Calu3 (cell line): ENCODE results near the gene COL4A5. TPM values are rescaled to one million over a fixed set of nuclear protein-coding genes. Genes with fewer than 3 reads are reported as not detected.

ENCODE experiments used
- BruUV-seq: library from RNA; stranded (reverse); fragments of 400-500 nt; replicated peaks from 2 replicates; lab custom pipeline; 2021; lab: Mats Ljungman, UMichigan
- CTCF ChIA-PET: fragments of 300-600 bp; sonication (Branson Sonifier 250); formaldehyde crosslinking; loops from one replicate; lab custom pipeline; 2022; ENCODE audit warnings: antibody characterized with exemption; lab: Charles Lee
- DNase-seq: peaks from one replicate; pipeline ENCODE4 v3.0.0; 2022
- H3K27ac Mint-ChIP-seq: one replicate; pipeline ENCODE4 v1.8.0; 2022; ENCODE audit warnings: mixed read lengths; ENCODE audit not compliant: unreplicated experiment
- H3K27me3 Mint-ChIP-seq: one replicate; pipeline ENCODE4 v1.8.0; 2022; ENCODE audit warnings: mixed read lengths; ENCODE audit not compliant: unreplicated experiment
- H3K36me3 Mint-ChIP-seq: one replicate; pipeline ENCODE4 v1.8.0; 2022; ENCODE audit warnings: mild to moderate bottlenecking, moderate library complexity, mixed read lengths; ENCODE audit not compliant: insufficient read depth, unreplicated experiment
- H3K4me1 Mint-ChIP-seq: one replicate; pipeline ENCODE4 v1.8.0; 2022; ENCODE audit warnings: mild to moderate bottlenecking, low read depth, mixed read lengths; ENCODE audit not compliant: unreplicated experiment
- H3K4me3 Mint-ChIP-seq: one replicate; pipeline ENCODE4 v1.8.0; 2022; ENCODE audit warnings: mild to moderate bottlenecking, low read depth, moderate library complexity, mixed read lengths; ENCODE audit not compliant: unreplicated experiment
- H3K9me3 Mint-ChIP-seq: one replicate; pipeline ENCODE4 v1.8.0; 2022; ENCODE audit warnings: low read depth, mixed read lengths; ENCODE audit not compliant: unreplicated experiment
- CTCF ChIP-seq: fragments of 200-600 bp; IDR thresholded peaks from one replicate; pipeline ENCODE4 v1.8.0; 2022; ENCODE audit warnings: antibody characterized with exemption; ENCODE audit not compliant: unreplicated experiment
- intact Hi-C: fragments of 100-400 bp; cut with micrococcal nuclease; formaldehyde crosslinking; loops from one replicate; pipeline ENCODE4 v1.10.0; 2022; ENCODE audit not compliant: unreplicated experiment
- total RNA-seq: library from RNA; stranded (reverse); gene quantifications from 2 replicates; pipeline ENCODE4 v1.2.3, GENCODE V29; 2022

COL4A5 gene
- total RNA-seq, 1 experiment from 2014 or later = 19.8 TPM

DNA sequence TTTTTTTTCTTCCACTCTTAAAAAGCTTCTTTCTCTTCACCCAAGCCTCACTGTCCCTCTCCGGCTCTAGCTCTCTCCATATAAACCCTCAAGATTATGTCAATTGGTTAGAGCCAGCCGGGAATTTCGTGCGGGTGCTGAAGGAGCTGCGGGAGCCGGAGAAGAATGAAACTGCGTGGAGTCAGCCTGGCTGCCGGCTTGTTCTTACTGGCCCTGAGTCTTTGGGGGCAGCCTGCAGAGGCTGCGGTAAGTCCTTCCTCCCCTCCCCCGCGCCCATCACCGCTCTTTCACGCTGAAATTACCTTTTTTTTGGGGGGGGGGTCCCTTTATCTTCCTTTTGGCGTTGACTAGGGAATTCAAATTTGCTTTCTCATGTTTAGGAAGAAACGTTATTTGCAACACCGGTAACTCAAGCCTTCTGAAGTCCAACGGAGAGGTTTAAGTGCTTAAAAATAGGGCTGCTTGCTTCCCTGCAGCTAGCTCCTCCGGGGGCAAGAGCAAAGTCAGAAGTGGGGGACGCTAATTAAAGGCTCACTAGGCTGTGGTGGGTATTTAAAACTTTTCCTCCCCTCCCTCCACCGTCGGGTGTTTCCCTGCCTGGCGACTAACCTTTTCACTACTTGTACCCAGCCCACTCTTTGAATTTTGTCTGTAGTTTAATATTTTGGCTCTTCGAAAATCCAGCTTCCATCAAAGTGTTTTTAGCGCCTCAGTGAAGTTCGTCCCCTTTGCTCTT is 491 bp downstream of the COL4A5 start:
- intact Hi-C loops = loop anchor here (5.0 kb wide), 1 partner anchor 43 kb away; no protein-coding TSS in a partner anchor
- no peaks in the 10 kb centered on the region for H3K27me3 Mint-ChIP-seq
- TSS peak; percentile 69 for BruUV-seq
- no peaks in the 10 kb centered on the region for H3K9me3 Mint-ChIP-seq
- peak overlapping the region; percentile 88 for H3K4me3 Mint-ChIP-seq
- DNase-seq = peak; percentile 9
- H3K4me1 Mint-ChIP-seq = peaks cover 8% of the 10 kb centered on the region
- CTCF ChIA-PET = no interaction called here
- TF ChIP-seq CTCF = no peak
- H3K36me3 Mint-ChIP-seq = peaks cover 18% of the 10 kb centered on the region
- peak overlapping the region; percentile 86 for H3K27ac Mint-ChIP-seq

GRCh38 chrX:108442901-108443464 is 3.3 kb downstream of the COL4A5 start:
- CTCF ChIA-PET = no interaction called here
- H3K4me3 Mint-ChIP-seq = no peak overlapping the region
- BruUV-seq = no TSS peak
- H3K4me1 Mint-ChIP-seq = peaks cover 17% of the 10 kb centered on the region
- H3K27ac Mint-ChIP-seq = no peak overlapping the region
- no peaks in the 10 kb centered on the region for H3K27me3 Mint-ChIP-seq
- TF ChIP-seq CTCF = no peak
- H3K36me3 Mint-ChIP-seq = peaks cover 18% of the 10 kb centered on the region
- no peak for DNase-seq
- intact Hi-C loops = loop anchor here (5.0 kb wide), 1 partner anchor 46 kb away; no protein-coding TSS in a partner anchor
- H3K9me3 Mint-ChIP-seq = no peaks in the 10 kb centered on the region

GRCh38 chrX:108447303-108447702 is 7.7 kb downstream of the COL4A5 start:
- no peak for TF ChIP-seq CTCF
- no peak for DNase-seq

DNA sequence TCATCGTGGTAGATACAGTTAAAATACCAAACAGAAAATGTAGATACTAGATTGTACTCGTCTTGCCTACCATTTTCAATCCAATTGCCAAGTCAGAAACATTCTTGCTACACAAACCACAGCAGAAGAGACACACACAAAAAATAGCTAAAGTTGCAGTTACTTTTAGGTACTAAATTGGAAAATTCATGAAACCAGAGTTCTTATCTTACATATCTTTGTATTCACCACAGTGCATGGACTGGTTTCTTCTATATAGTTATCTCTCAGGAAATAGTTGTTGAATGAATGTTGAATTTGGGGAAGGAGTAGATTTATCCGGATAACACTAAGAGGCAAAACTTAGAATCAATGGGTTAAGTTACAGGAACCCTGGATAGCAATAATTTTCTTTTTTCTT is 14.2 kb downstream of the COL4A5 start:
- intact Hi-C loops = no loop called here
- H3K4me1 Mint-ChIP-seq = no peaks in the 10 kb centered on the region

More at GRCh38 chrX:108447303-108447702, 7.7 kb downstream of the COL4A5 start:
- Mint-ChIP-seq H3K36me3 (no peaks in the 10 kb centered on the region), H3K4me1 (peaks cover 10% of the 10 kb centered on the region), H3K4me3 (no peak overlapping the region), H3K27ac (no peak overlapping the region), H3K9me3 (no peaks in the 10 kb centered on the region), H3K27me3 (no peaks in the 10 kb centered on the region)
- CTCF ChIA-PET = interaction anchor here (0.8 kb wide), 1 partner anchor 123 kb away, joined by 3 read pairs; no protein-coding TSS in a partner anchor
- intact Hi-C loops = no loop called here
- no TSS peak for BruUV-seq

More for the DNA sequence above, 14.2 kb downstream of the COL4A5 start:
- no peak for DNase-seq
- CTCF ChIA-PET = no interaction called here
- Mint-ChIP-seq H3K36me3 (no peaks in the 10 kb centered on the region), H3K27me3 (no peaks in the 10 kb centered on the region), H3K27ac (no peak overlapping the region), H3K4me3 (no peak overlapping the region), H3K9me3 (no peaks in the 10 kb centered on the region)
- no peak for TF ChIP-seq CTCF
- BruUV-seq = no TSS peak
